ENCODE results near the gene PIAS4.
A peak's percentile ranks its signal among the peaks of the same experiment; 100 is the strongest.

PIAS4 gene

GRCh38 chr19:4038057-4038456, 30.5 kb downstream of the PIAS4 start:
- Histone ChIP-seq H3K36me3 (ENCODE audit: insufficient read depth, low read length) (peaks cover 67% of the 10 kb centered on the region), H2AFZ (ENCODE audit: low read depth, low read length) (no peak overlapping the region), H4K20me1 (ENCODE audit: insufficient read depth, low read length) (peaks cover 19% of the 10 kb centered on the region), H3K27ac (ENCODE audit: low read length) (no peak overlapping the region), H3K27me3 (ENCODE audit: insufficient read depth, low read length, poor library complexity) (no peaks in the 10 kb centered on the region), H3K4me1 (ENCODE audit: insufficient read depth, low read length) (no peaks in the 10 kb centered on the region), H3K9me3 (ENCODE audit: insufficient read depth, low read length, severe bottlenecking) (no peaks in the 10 kb centered on the region), H3K4me2 (ENCODE audit: insufficient read depth, low read length) (no peak overlapping the region), H3K9ac (ENCODE audit: low read depth, low read length) (no peak overlapping the region), H3K79me2 (ENCODE audit: insufficient read depth, low read length) (peaks cover 5% of the 10 kb centered on the region; the same call in 1 of the 2 replicates), H3K4me3 (ENCODE audit: low read depth in 1 of 2, low read length in 2 of 2) (no peak overlapping the region)
- DNase-seq: no peak
- ATAC-seq (ENCODE audit: insufficient read depth, low read depth): no peak
- no peak for TF ChIP-seq EZH2 (IDR thresholded peaks at IDR 0.05; ENCODE audit: borderline replicate concordance, low read depth, low read length, severe bottlenecking)
- no peak for TF ChIP-seq CTCF (IDR thresholded peaks at IDR 0.05; ENCODE audit: borderline replicate concordance, extremely low read depth, low read length, poor library complexity, severe bottlenecking)

DNA sequence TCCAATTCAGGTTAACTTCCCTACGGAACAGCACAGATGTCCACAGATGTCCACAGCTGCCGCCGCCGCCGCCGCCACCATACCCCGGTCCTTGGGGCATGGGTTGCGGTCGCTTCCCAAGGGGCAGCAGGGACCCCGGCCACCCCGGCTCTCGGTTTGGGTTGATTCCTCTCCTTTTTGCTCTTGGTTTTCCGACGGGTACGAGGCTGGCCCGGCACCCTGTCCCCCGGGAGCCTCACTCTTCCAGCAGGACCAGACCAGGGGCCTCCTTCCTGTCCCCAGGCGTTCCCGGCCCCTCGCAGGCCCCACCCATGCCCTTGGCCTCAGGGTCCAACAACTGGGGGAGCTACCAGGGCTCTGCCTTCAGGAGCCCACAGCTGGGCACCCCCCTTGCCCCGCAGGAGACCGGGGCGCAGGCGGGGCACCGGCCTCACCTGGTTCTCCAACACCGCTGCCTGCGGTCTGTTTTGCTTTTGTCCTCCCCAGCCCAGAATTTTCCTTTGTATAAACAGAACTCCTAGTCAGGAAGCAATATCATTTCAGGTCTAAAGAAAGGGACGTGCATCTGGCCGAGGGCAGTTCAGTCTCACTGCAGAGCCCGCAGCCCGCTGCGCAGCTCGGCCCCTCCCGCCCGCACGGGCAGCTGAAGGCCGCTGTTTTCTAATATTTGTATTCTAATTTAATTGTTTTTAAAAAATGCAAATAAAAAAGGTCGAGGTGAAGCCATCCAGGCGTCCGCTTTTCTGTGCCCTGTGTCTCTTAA, 31.3 kb downstream of the PIAS4 start:
- peaks cover 18% of the 10 kb centered on the region for H4K20me1 ChIP-seq (ENCODE audit: insufficient read depth, low read length)
- H3K79me2 ChIP-seq (ENCODE audit: insufficient read depth, low read length): peaks cover 5% of the 10 kb centered on the region
- no peak overlapping the region for H3K9ac ChIP-seq (ENCODE audit: low read depth, low read length)
- TF ChIP-seq EZH2 (IDR thresholded peaks at IDR 0.05; ENCODE audit: borderline replicate concordance, low read depth, low read length, severe bottlenecking) (no peak), CTCF (IDR thresholded peaks at IDR 0.05; ENCODE audit: borderline replicate concordance, extremely low read depth, low read length, poor library complexity, severe bottlenecking) (no peak)
- DNase-seq: no peak
- H2AFZ ChIP-seq (ENCODE audit: low read depth, low read length): no peak overlapping the region
- H3K36me3 ChIP-seq (ENCODE audit: insufficient read depth, low read length): peaks cover 59% of the 10 kb centered on the region
- no peaks in the 10 kb centered on the region for H3K9me3 ChIP-seq (ENCODE audit: insufficient read depth, low read length, severe bottlenecking)
- no peaks in the 10 kb centered on the region for H3K27me3 ChIP-seq (ENCODE audit: insufficient read depth, low read length, poor library complexity)
- no peaks in the 10 kb centered on the region for H3K4me1 ChIP-seq (ENCODE audit: insufficient read depth, low read length)
- ATAC-seq (ENCODE audit: insufficient read depth, low read depth): no peak
- no peak overlapping the region for H3K4me3 ChIP-seq (ENCODE audit: low read depth in 1 of 2, low read length in 2 of 2)
- H3K4me2 ChIP-seq (ENCODE audit: insufficient read depth, low read length): no peak overlapping the region
- no peak overlapping the region for H3K27ac ChIP-seq (ENCODE audit: low read length)

DNA sequence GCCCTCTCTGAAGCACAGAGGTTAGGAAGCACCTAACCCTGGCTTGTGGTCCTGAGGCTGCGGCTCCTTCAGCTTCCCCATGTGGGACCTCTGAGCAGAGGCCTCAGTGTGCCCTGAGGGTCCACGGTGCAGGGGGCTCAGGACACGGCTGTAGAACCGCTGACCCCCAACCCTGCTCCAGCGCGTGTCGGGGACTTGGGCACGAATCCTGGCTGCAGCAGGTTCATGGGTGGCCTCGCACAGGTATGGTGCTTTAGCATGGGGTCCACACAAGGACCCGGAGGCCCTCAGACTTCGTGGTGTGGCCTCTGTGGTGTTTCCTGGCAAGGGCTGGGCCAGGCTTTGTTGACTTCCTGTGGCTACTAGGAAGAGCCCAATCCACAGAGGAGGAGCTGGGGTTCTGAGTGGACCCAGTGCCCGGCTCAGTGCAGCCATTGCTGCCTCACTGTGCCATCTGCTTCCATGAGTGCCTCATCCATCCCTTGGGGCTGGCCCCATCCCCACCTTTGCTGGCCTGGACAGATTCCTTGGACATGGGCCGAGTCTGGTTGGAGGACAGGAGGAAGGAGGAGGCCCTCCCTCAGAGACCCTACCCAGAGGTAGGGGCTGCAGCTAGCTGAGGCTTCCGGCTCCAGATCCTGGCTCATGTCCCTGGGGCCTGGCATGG, 34.7 kb downstream of the PIAS4 start:
- peak; percentile 16; the same call in 1 of the 3 replicates for ATAC-seq (ENCODE audit: insufficient read depth, low read depth)
- Histone ChIP-seq H2AFZ (ENCODE audit: low read depth, low read length) (no peak overlapping the region), H3K4me2 (ENCODE audit: insufficient read depth, low read length) (no peak overlapping the region), H3K36me3 (ENCODE audit: insufficient read depth, low read length) (peaks cover 50% of the 10 kb centered on the region), H3K4me3 (ENCODE audit: low read depth in 1 of 2, low read length in 2 of 2) (no peak overlapping the region), H3K4me1 (ENCODE audit: insufficient read depth, low read length) (no peaks in the 10 kb centered on the region), H4K20me1 (ENCODE audit: insufficient read depth, low read length) (peaks cover 33% of the 10 kb centered on the region), H3K9me3 (ENCODE audit: insufficient read depth, low read length, severe bottlenecking) (no peaks in the 10 kb centered on the region), H3K9ac (ENCODE audit: low read depth, low read length) (no peak overlapping the region), H3K27me3 (ENCODE audit: insufficient read depth, low read length, poor library complexity) (no peaks in the 10 kb centered on the region), H3K27ac (ENCODE audit: low read length) (no peak overlapping the region), H3K79me2 (ENCODE audit: insufficient read depth, low read length) (peaks cover 33% of the 10 kb centered on the region)
- TF ChIP-seq CTCF (IDR thresholded peaks at IDR 0.05; ENCODE audit: borderline replicate concordance, extremely low read depth, low read length, poor library complexity, severe bottlenecking) (no peak), EZH2 (IDR thresholded peaks at IDR 0.05; ENCODE audit: borderline replicate concordance, low read depth, low read length, severe bottlenecking) (no peak)
- no peak for DNase-seq
